ENCODE data around the gene IDH3A.

The IDH3A gene

DNA sequence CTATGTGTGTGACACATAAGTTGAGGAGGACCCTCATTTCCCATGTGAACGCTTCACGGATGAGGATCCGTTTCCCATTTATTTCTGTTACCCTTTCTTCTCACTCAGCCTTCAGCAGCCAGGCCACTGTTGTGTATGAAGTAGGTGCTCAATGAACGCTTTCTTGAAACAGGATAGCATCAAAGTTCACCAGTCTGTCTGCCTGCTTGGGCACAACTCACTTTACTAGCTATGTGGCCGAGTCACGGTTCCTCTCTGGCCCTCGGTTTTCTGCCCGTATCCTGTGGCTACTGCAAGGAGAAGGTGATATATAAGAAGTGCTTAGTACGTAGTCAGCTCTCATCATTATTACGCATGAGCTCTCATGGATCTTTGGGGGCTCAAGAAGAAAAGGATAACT is 62.8 kb downstream of the IDH3A start:
- 89 to 92% methylated on average over 9 to 10 of the region's 10 CpGs for WGBS, 2 experiments (ENCODE audit: insufficient coverage in 2 of 2)
- Histone ChIP-seq H3K9me3 (ENCODE audit: control insufficient read depth, low read length) (no peaks in the 10 kb centered on the region), H3K4me3 (ENCODE audit: extremely low read depth, insufficient read depth, low read length, poor library complexity, severe bottlenecking) (no peak overlapping the region), H3K4me1 (ENCODE audit: control insufficient read depth, insufficient read depth, low read length, poor library complexity, severe bottlenecking) (peaks cover 33% of the 10 kb centered on the region), H3K27ac (ENCODE audit: low read depth, low read length, severe bottlenecking) (no peak overlapping the region), H3K36me3 (ENCODE audit: control insufficient read depth, insufficient read depth, low read length) (no peaks in the 10 kb centered on the region)

DNA sequence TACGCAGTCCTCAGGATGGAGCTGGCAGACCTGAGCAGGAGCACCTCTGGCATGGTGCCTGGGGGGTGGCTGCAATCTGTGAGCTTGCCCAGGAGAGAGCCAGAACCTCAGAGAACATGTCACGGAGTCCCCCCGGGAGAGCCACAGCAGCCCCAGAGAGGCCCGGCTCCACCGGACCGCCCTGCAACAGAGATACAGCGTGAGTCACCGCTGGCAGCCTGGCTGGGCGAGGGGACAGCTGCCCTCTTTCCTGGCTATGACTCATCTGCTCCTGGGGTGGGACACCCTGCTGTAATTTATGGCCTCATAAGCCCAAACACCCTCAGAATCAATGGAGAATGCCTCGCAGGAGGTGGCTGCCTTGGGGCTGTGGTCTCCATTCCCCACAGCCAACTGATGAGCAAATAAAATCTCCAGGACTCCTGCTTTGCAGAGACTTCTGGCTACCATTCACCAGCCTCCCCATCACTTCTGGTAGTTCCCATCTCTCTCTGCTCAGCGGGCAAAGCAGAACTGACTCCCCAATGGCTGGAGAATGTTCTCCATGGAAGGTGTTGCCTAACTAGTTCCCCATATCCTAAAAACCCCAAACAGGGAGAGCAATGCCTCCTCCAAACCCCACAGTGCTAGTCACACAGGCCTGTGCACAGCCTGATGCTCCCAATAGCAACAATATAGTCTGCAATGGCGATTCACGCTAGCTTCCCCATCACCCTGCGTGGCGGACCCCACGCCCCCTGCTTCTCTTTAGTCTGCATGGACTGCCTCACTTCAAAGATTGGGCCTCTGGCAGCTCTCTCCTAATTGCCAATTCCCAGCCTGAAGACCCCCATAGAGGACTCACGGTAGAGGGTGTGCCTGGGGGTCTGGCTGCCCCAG is 63.6 kb downstream of the IDH3A start:
- Histone ChIP-seq H3K9me3 (ENCODE audit: control insufficient read depth, low read length) (no peaks in the 10 kb centered on the region), H3K4me3 (ENCODE audit: extremely low read depth, insufficient read depth, low read length, poor library complexity, severe bottlenecking) (no peak overlapping the region), H3K27ac (ENCODE audit: low read depth, low read length, severe bottlenecking) (no peak overlapping the region), H3K36me3 (ENCODE audit: control insufficient read depth, insufficient read depth, low read length) (no peaks in the 10 kb centered on the region), H3K4me1 (ENCODE audit: control insufficient read depth, insufficient read depth, low read length, poor library complexity, severe bottlenecking) (peaks cover 27% of the 10 kb centered on the region)
- 65 to 68% methylated on average over 17 of the region's 17 CpGs for WGBS, 2 experiments (ENCODE audit: insufficient coverage in 2 of 2)

DNA sequence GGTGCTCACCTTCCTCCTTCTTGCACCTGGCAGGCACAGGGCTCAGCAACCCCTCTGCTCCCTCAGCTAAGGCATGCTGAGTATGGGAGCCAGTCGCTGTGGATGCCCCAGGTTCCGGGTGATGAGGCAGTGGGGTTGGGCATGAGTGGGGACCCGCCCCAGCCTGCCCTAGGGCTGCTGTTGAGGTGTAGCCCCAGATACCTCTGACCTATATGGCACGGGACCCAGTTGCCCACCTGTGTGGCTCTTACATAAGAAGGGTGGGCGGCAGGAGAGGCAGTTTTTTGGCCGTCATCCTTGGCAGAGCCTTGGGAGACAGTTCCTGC is 64.2 kb downstream of the IDH3A start:
- Histone ChIP-seq H3K36me3 (ENCODE audit: control insufficient read depth, insufficient read depth, low read length) (no peaks in the 10 kb centered on the region), H3K27ac (ENCODE audit: low read depth, low read length, severe bottlenecking) (no peak overlapping the region), H3K4me3 (ENCODE audit: extremely low read depth, insufficient read depth, low read length, poor library complexity, severe bottlenecking) (no peak overlapping the region), H3K9me3 (ENCODE audit: control insufficient read depth, low read length) (no peaks in the 10 kb centered on the region), H3K4me1 (ENCODE audit: control insufficient read depth, insufficient read depth, low read length, poor library complexity, severe bottlenecking) (peaks cover 27% of the 10 kb centered on the region)
- 95 to 100% methylated on average over 6 of the region's 6 CpGs for WGBS, 2 experiments (ENCODE audit: insufficient coverage in 2 of 2)

DNA sequence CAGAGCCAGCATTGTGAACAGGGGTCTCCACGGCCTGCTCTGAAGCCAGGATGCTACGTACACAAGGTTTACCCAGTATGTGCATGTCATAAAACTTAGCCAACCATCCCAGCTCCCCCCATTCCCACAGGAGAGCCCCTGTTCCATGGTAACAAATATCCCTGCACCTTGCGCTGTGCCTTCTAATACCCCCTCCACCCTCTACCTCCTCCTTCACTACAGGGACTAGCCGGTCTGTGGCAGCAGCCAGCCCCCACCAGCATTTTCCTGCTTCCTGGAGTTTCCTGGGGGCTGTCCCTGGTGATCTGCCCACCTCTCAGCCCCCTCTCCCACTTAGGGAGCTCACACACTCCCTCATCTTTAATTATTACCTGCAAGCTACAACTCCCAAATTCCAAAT is 64.8 kb downstream of the IDH3A start:
- H3K27ac ChIP-seq (ENCODE audit: low read depth, low read length, severe bottlenecking), result no peak overlapping the region
- 90 to 97% methylated on average over 2 to 4 of the region's 4 CpGs for WGBS, 2 experiments (ENCODE audit: insufficient coverage in 2 of 2)

DNA sequence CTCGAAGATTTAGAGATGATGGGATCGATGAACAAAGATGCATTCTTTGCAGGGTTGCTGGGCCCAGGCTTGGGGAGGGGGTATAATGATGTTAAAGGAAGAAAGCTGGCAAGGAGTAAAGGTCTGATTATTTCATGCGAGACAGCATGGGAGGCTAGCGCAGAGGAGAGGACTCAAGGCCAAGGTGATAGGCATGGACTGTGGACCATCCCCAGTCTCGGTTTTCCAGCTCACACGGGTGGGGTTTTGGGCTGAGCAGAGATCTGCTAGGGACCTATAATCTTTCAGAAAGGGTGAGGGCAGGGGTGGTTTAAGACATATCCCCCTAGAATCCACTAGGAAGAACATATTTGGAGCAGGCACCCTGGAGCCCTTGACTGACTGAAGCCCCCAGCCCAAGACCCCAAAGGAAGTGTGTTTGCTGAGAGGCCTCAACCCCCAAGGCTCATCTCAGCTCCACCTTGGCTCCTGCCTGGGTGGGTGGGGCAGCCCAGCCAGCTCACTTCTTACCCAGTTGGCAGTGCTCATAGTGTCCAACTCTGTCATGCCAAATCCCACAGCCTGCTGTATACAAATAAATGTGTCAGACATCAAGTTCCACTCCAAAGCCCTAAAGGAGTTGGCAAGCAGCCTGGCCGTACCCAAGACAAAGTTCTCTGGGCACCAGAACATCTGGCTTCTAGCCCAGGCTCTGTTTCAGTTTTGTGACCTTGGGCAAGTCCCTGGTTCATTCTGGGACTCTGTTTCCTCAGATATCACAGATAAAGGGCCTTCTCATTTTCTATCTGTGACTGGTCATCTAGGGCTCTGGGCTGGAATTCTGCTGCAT is 67.3 kb downstream of the IDH3A start:
- H3K27ac ChIP-seq (ENCODE audit: low read depth, low read length, severe bottlenecking), result no peak overlapping the region
- no peaks in the 10 kb centered on the region for H3K36me3 ChIP-seq (ENCODE audit: control insufficient read depth, insufficient read depth, low read length)
- no peak overlapping the region for H3K4me3 ChIP-seq (ENCODE audit: extremely low read depth, insufficient read depth, low read length, poor library complexity, severe bottlenecking)
- H3K4me1 ChIP-seq (ENCODE audit: control insufficient read depth, insufficient read depth, low read length, poor library complexity, severe bottlenecking), result peaks cover 21% of the 10 kb centered on the region
- no peaks in the 10 kb centered on the region for H3K9me3 ChIP-seq (ENCODE audit: control insufficient read depth, low read length)
- 93 to 97% methylated on average over 7 of the region's 7 CpGs for WGBS, 2 experiments (ENCODE audit: insufficient coverage in 2 of 2)

More for the DNA sequence above, 64.8 kb downstream of the IDH3A start:
- H3K9me3 ChIP-seq (ENCODE audit: control insufficient read depth, low read length), result no peaks in the 10 kb centered on the region
- no peak overlapping the region for H3K4me3 ChIP-seq (ENCODE audit: extremely low read depth, insufficient read depth, low read length, poor library complexity, severe bottlenecking)
- H3K36me3 ChIP-seq (ENCODE audit: control insufficient read depth, insufficient read depth, low read length), result no peaks in the 10 kb centered on the region
- H3K4me1 ChIP-seq (ENCODE audit: control insufficient read depth, insufficient read depth, low read length, poor library complexity, severe bottlenecking), result peaks cover 27% of the 10 kb centered on the region

DNA sequence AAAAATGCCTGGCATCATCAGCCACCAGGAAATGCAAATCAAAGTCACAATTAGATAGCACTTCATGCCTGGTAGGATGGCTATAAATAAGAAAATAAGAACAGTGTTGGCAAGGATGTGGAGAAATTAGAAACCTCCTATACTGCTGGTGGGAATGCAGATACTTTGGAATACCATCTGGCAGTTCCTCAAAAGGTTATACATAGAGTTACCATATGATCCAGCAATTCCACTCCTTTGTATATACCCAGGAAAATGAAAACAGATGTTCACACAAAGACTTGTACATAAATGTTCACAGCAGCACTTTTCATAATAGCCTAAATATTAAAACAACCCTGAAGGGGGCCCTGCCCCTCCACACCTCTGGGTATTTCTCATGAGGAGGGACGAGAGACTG is 71.6 kb downstream of the IDH3A start:
- Histone ChIP-seq H3K4me1 (ENCODE audit: control insufficient read depth, insufficient read depth, low read length, poor library complexity, severe bottlenecking) (no peaks in the 10 kb centered on the region), H3K4me3 (ENCODE audit: extremely low read depth, insufficient read depth, low read length, poor library complexity, severe bottlenecking) (no peak overlapping the region), H3K36me3 (ENCODE audit: control insufficient read depth, insufficient read depth, low read length) (no peaks in the 10 kb centered on the region), H3K9me3 (ENCODE audit: control insufficient read depth, low read length) (no peaks in the 10 kb centered on the region), H3K27ac (ENCODE audit: low read depth, low read length, severe bottlenecking) (no peak overlapping the region)
- 100% methylated on average over 1 of the region's 1 CpG; no CpG with 5 or more reads in 1 of the 2 experiments for WGBS, 2 experiments (ENCODE audit: insufficient coverage in 2 of 2)
